ENCODE measurements around the gene GPR141. TPM values are rescaled to one million over a fixed set of nuclear protein-coding genes. Genes with fewer than 3 reads are reported as not detected.
"Not testable (repeated sequence)": the region's sequence is repeated elsewhere in the genome, so short reads cannot be mapped to it uniquely, and the experiment has no call there.

Gene GPR141
- total RNA-seq, 1 donor from 2014 or later = not detected

GRCh38 chr7:37698276-37698675 is 14.7 kb downstream of the GPR141 start:
- intact Hi-C loops (cut with DNase I) = no loop called here
- TF ChIP-seq POLR2A (IDR thresholded peaks at IDR 0.05) = no peak
- no peak for TF ChIP-seq POLR2AphosphoS5 (IDR thresholded peaks at IDR 0.05; ENCODE audit: insufficient read depth in 1 of 2, low read depth in 1 of 2)
- no peak for TF ChIP-seq CTCF (IDR thresholded peaks at IDR 0.05)
- no peak overlapping the region for H3K27ac ChIP-seq
- H3K4me3 ChIP-seq = no peak overlapping the region
- no peaks in the 10 kb centered on the region for H3K9me3 ChIP-seq
- DNase-seq (ENCODE audit: extremely low spot score in 2 of 2) = no peak
- H3K36me3 ChIP-seq = no peaks in the 10 kb centered on the region
- no peaks in the 10 kb centered on the region for H3K4me1 ChIP-seq
- no peaks in the 10 kb centered on the region for H3K27me3 ChIP-seq

- Histone ChIP-seq H3K27me3 (no peaks in the 10 kb centered on the region), H3K4me3 (no peak overlapping the region), H3K4me1 (no peaks in the 10 kb centered on the region), H3K27ac (no peak overlapping the region), H3K9me3 (no peaks in the 10 kb centered on the region), H3K36me3 (no peaks in the 10 kb centered on the region)
- no peak for DNase-seq (ENCODE audit: extremely low spot score in 2 of 2)
- TF ChIP-seq POLR2A (IDR thresholded peaks at IDR 0.05) (no peak), POLR2AphosphoS5 (IDR thresholded peaks at IDR 0.05; ENCODE audit: insufficient read depth in 1 of 2, low read depth in 1 of 2) (no peak), CTCF (IDR thresholded peaks at IDR 0.05) (no peak)
- intact Hi-C loops (cut with DNase I) = no loop called here
Observed at GRCh38 chr7:37698782-37699181, 15.2 kb downstream of the GPR141 start.

- no peaks in the 10 kb centered on the region for H3K27me3 ChIP-seq
- intact Hi-C loops (cut with DNase I) = no loop called here
- H3K4me3 ChIP-seq = no peak overlapping the region
- H3K36me3 ChIP-seq = no peaks in the 10 kb centered on the region
- H3K4me1 ChIP-seq = no peaks in the 10 kb centered on the region
- no peak for DNase-seq (ENCODE audit: extremely low spot score in 2 of 2)
- no peak overlapping the region for H3K27ac ChIP-seq
- TF ChIP-seq POLR2A (IDR thresholded peaks at IDR 0.05) (no peak), CTCF (IDR thresholded peaks at IDR 0.05) (no peak), POLR2AphosphoS5 (IDR thresholded peaks at IDR 0.05; ENCODE audit: insufficient read depth in 1 of 2, low read depth in 1 of 2) (no peak)
- no peaks in the 10 kb centered on the region for H3K9me3 ChIP-seq
Observed at GRCh38 chr7:37701769-37702168, 18.2 kb downstream of the GPR141 start.

GRCh38 chr7:37703361-37703760 is 19.8 kb downstream of the GPR141 start:
- intact Hi-C loops (cut with DNase I) = no loop called here

GRCh38 chr7:37704328-37704833 is 20.8 kb downstream of the GPR141 start:
- H3K36me3 ChIP-seq; DNase-seq (ENCODE audit: extremely low spot score in 2 of 2); H3K9me3 ChIP-seq; intact Hi-C loops (cut with DNase I); H3K27ac ChIP-seq; H3K27me3 ChIP-seq; H3K4me3 ChIP-seq; H3K4me1 ChIP-seq: not testable (repeated sequence)

More at GRCh38 chr7:37703361-37703760, 19.8 kb downstream of the GPR141 start:
- Histone ChIP-seq H3K4me3 (no peak overlapping the region), H3K27ac (no peak overlapping the region), H3K4me1 (no peaks in the 10 kb centered on the region), H3K36me3 (no peaks in the 10 kb centered on the region), H3K27me3 (no peaks in the 10 kb centered on the region), H3K9me3 (no peaks in the 10 kb centered on the region)
- no peak for DNase-seq (ENCODE audit: extremely low spot score in 2 of 2)
- TF ChIP-seq POLR2A (IDR thresholded peaks at IDR 0.05) (no peak), CTCF (IDR thresholded peaks at IDR 0.05) (no peak), POLR2AphosphoS5 (IDR thresholded peaks at IDR 0.05; ENCODE audit: insufficient read depth in 1 of 2, low read depth in 1 of 2) (no peak)

All from vagina (tissue), 2 donors.